ENCODE data around the gene DCAF12. TPM values are rescaled to one million over a fixed set of nuclear protein-coding genes. Genes with fewer than 3 reads are reported as not detected.

The DCAF12 gene
- polyA plus RNA-seq, 2 of the 4 experiments (the other 2 are of a cell fraction) = 28.5 to 56.5 TPM

GRCh38 chr9:34171753-34172535 lies 45.4 kb upstream of the DCAF12 start:
- ATAC-seq = no peak
- 92% methylated on average over 15 of the region's 15 CpGs for WGBS (ENCODE audit: missing lambda C conversion rate)
- no peak overlapping the region for H3K4me3 ChIP-seq
- no peak overlapping the region for H3K27ac ChIP-seq
- no peak overlapping the region for H3K4me2 ChIP-seq
- ChIA-PET POLR2A (no interaction called here), CTCF (interaction anchor here (0.7 to 2.1 kb wide), 5 partner anchors 12 to 124 kb away, joined by 3 to 9 read pairs (median 4); no protein-coding TSS in a partner anchor)
- no peak for FAIRE-seq
- TF ChIP-seq RNF2 (IDR thresholded peaks at IDR 0.05; ENCODE audit: borderline replicate concordance, low read depth) = no peak
- TF ChIP-seq POLR2A (IDR thresholded peaks at IDR 0.05; ENCODE audit: low read length) = no peak
- TF ChIP-seq HOXA7 (CRISPR knock-in tag; IDR thresholded peaks at IDR 0.05) = no peak
- no peak for TF ChIP-seq PBX3 (IDR thresholded peaks at IDR 0.05)
- TF ChIP-seq NPAS2 (CRISPR knock-in tag; IDR thresholded peaks at IDR 0.05; ENCODE audit: borderline replicate concordance) = no peak
- TF ChIP-seq MAFK (IDR thresholded peaks at IDR 0.05; ENCODE audit: partially characterized antibody) = no peak
- no peak for TF ChIP-seq MAZ (IDR thresholded peaks at IDR 0.05; ENCODE audit: borderline replicate concordance, low read depth, low read length)
- no peak for TF ChIP-seq HES2 (IDR thresholded peaks at IDR 0.05)
- TF ChIP-seq JUNB (IDR thresholded peaks at IDR 0.05) = no peak
- TF ChIP-seq FOSL2 (IDR thresholded peaks at IDR 0.05) = no peak
- TF ChIP-seq FOSL2 (CRISPR knock-in tag; IDR thresholded peaks at IDR 0.05) = no peak
- TF ChIP-seq ZC3H11A (IDR thresholded peaks at IDR 0.05) = no peak
- H3K4me1 ChIP-seq = no peaks in the 10 kb centered on the region; the same call in 2 of the 3 replicates
- H3K9me3 ChIP-seq = no peaks in the 10 kb centered on the region
- no peak for DNase-seq (ENCODE audit: low read depth in 1 of 2, low spot score in 1 of 2)

GRCh38 chr9:34170237-34170991 lies 43.9 kb upstream of the DCAF12 start:
- WGBS (ENCODE audit: missing lambda C conversion rate) = 97% methylated on average over 1 of the region's 1 CpG
- Histone ChIP-seq H3K4me1 (no peaks in the 10 kb centered on the region; the same call in 2 of the 3 replicates), H3K4me2 (no peak overlapping the region), H3K27ac (peak overlapping the region; percentile 4 to 23; a peak in 1 of 6 replicates), H3K9me3 (no peaks in the 10 kb centered on the region), H3K4me3 (no peak overlapping the region)
- peak; percentile 64 to 78; a peak in 5 of 6 replicates for ATAC-seq
- no peak for FAIRE-seq
- ChIA-PET POLR2A (interaction anchor here (1.1 kb wide), 1 partner anchor 8 kb away, joined by 6 read pairs; the partner anchor contains the start of gene UBAP1), CTCF (interaction anchor here (0.7 to 2.1 kb wide), 4 partner anchors 10 to 96 kb away, joined by 3 to 9 read pairs (median 6); no protein-coding TSS in a partner anchor)
- no peak for DNase-seq (ENCODE audit: low read depth in 1 of 2, low spot score in 1 of 2)
- TF ChIP-seq ELK1 (IDR thresholded peaks at IDR 0.05; ENCODE audit: low read depth, low read length) = no peak
- TF ChIP-seq EHMT2 (IDR thresholded peaks at IDR 0.05; ENCODE audit: low read depth) = no peak
- no peak for TF ChIP-seq CBX2 (IDR thresholded peaks at IDR 0.05; ENCODE audit: borderline replicate concordance, low read depth)
- TF ChIP-seq NPAS2 (CRISPR knock-in tag; IDR thresholded peaks at IDR 0.05; ENCODE audit: borderline replicate concordance) = no peak
- no peak for TF ChIP-seq KDM5A (IDR thresholded peaks at IDR 0.05)
- no peak for TF ChIP-seq FOSB (CRISPR knock-in tag; IDR thresholded peaks at IDR 0.05)
- TF ChIP-seq JUN (IDR thresholded peaks at IDR 0.05) = no peak
- no peak for TF ChIP-seq RFX5 (IDR thresholded peaks at IDR 0.05)
- no peak for TF ChIP-seq HMGXB4 (CRISPR knock-in tag; IDR thresholded peaks at IDR 0.05; ENCODE audit: borderline replicate concordance)
- TF ChIP-seq SMC3 (IDR thresholded peaks at IDR 0.05) = no peak
- TF ChIP-seq PHF8 (IDR thresholded peaks at IDR 0.05; ENCODE audit: borderline replicate concordance, low read depth) = no peak
- TF ChIP-seq CHD2 (IDR thresholded peaks at IDR 0.05; ENCODE audit: low read length, partially characterized antibody) = no peak
- no peak for TF ChIP-seq USF2 (IDR thresholded peaks at IDR 0.05)
- TF ChIP-seq BCL3 (IDR thresholded peaks at IDR 0.05) = no peak
- TF ChIP-seq EP300 (IDR thresholded peaks at IDR 0.05) = no peak
- no peak for TF ChIP-seq RARB (CRISPR knock-in tag; IDR thresholded peaks at IDR 0.05)
- no peak for TF ChIP-seq E2F6 (IDR thresholded peaks at IDR 0.05; ENCODE audit: borderline replicate concordance, low read depth)
- TF ChIP-seq HEYL (CRISPR knock-in tag; IDR thresholded peaks at IDR 0.05) = no peak
- TF ChIP-seq NR3C1 (IDR thresholded peaks at IDR 0.05) = no peak
